GM12865 (cell line): ENCODE measurements around the gene OLFM1.
"Not testable (repeated sequence)": the region's sequence is repeated elsewhere in the genome, so short reads cannot be mapped to it uniquely, and the experiment has no call there.

Source experiments
- DNase-seq: peaks from one replicate; pipeline ENCODE4 v3.0.0; 2010; ENCODE audit warnings: low read depth
- H3K4me3 ChIP-seq: 2 replicates; pipeline ENCODE4 v1.5.1; 2011; ENCODE audit warnings: mild to moderate bottlenecking, low read depth, low read length, control low read depth
- CTCF ChIP-seq: IDR thresholded peaks from 2 replicates; pipeline ENCODE4 v1.5.1; 2011; ENCODE audit warnings: low read length, control low read depth, low read depth, inconsistent platforms; ENCODE audit not compliant: insufficient read depth; ENCODE audit errors: missing control alignments

OLFM1 gene

GRCh38 chr9:135160862-135161261, 73.4 kb downstream of the OLFM1 start:
- DNase-seq = no peak
- no peak for TF ChIP-seq CTCF

GRCh38 chr9:135162599-135162998, 75.1 kb downstream of the OLFM1 start:
- DNase-seq, H3K4me3 ChIP-seq: not testable (repeated sequence)

More at GRCh38 chr9:135160862-135161261, 73.4 kb downstream of the OLFM1 start:
- no peak overlapping the region for H3K4me3 ChIP-seq

- no peak overlapping the region for H3K4me3 ChIP-seq
- no peak for TF ChIP-seq CTCF
- DNase-seq = no peak
Observed at GRCh38 chr9:135163023-135163780, 75.7 kb downstream of the OLFM1 start.

GRCh38 chr9:135164036-135164435, 76.6 kb downstream of the OLFM1 start:
- no peak overlapping the region for H3K4me3 ChIP-seq
- TF ChIP-seq CTCF = no peak
- DNase-seq = no peak

- no peak overlapping the region for H3K4me3 ChIP-seq
- DNase-seq = no peak
- no peak for TF ChIP-seq CTCF
Observed at GRCh38 chr9:135165003-135165711, 77.7 kb downstream of the OLFM1 start.

- no peak for TF ChIP-seq CTCF
- H3K4me3 ChIP-seq = no peak overlapping the region
- no peak for DNase-seq
Observed at GRCh38 chr9:135165756-135166519, 78.5 kb downstream of the OLFM1 start.

- DNase-seq = no peak
Observed at GRCh38 chr9:135166565-135166964, 79.1 kb downstream of the OLFM1 start.

More at GRCh38 chr9:135166565-135166964, 79.1 kb downstream of the OLFM1 start:
- no peak for TF ChIP-seq CTCF
- H3K4me3 ChIP-seq = no peak overlapping the region
